ENCODE results near the gene FUT1.
"Not testable (repeated sequence)": the region's sequence is repeated elsewhere in the genome, so short reads cannot be mapped to it uniquely, and the experiment has no call there.

The FUT1 gene

GRCh38 chr19:48752496-48753365 is at the start of gene FUT1:
Gene FUT1, minus strand, starts transcription at chr19:48752641. Its CDS starts 1,360 bp downstream, at chr19:48751281.
- DNase-seq = peak; percentile 12 to 51

- no peak for DNase-seq
These were observed 47.2 kb upstream of the FUT1 start for GRCh38 chr19:48799358-48800300.

GRCh38 chr19:48798937-48799336 is 46.5 kb upstream of the FUT1 start:
- DNase-seq = no peak

- DNase-seq = no peak
These were observed 44.7 kb upstream of the FUT1 start for GRCh38 chr19:48797103-48797502.

- DNase-seq = no peak
These were observed 44.0 kb upstream of the FUT1 start for GRCh38 chr19:48796298-48797083.

GRCh38 chr19:48795685-48796070 is 43.2 kb upstream of the FUT1 start:
- DNase-seq = no peak

- peak; percentile 88 to 92 for DNase-seq
These were observed 42.7 kb upstream of the FUT1 start for GRCh38 chr19:48795055-48795684.

GRCh38 chr19:48794291-48794690 is 41.9 kb upstream of the FUT1 start:
- no peak for DNase-seq

GRCh38 chr19:48793271-48793670 is 40.8 kb upstream of the FUT1 start:
- no peak for DNase-seq

- not testable (repeated sequence) for DNase-seq
These were observed 34.9 kb upstream of the FUT1 start for GRCh38 chr19:48787331-48787730.

- DNase-seq = not testable (repeated sequence)
These were observed 34.0 kb upstream of the FUT1 start for GRCh38 chr19:48786422-48786821.

- no peak for DNase-seq
These were observed 32.1 kb upstream of the FUT1 start for GRCh38 chr19:48784527-48784926.

GRCh38 chr19:48780631-48781391 is 28.4 kb upstream of the FUT1 start:
- DNase-seq = peak; percentile 10 to 33

GRCh38 chr19:48779636-48780035 is 27.2 kb upstream of the FUT1 start:
- no peak for DNase-seq

- no peak for DNase-seq
These were observed 25.3 kb upstream of the FUT1 start for GRCh38 chr19:48777720-48778119.

GRCh38 chr19:48777139-48777538 is 24.7 kb upstream of the FUT1 start:
- DNase-seq = no peak

- no peak for DNase-seq
These were observed 20.1 kb upstream of the FUT1 start for GRCh38 chr19:48772503-48772953.

GRCh38 chr19:48770734-48771472 is 18.5 kb upstream of the FUT1 start:
- DNase-seq = no peak

GRCh38 chr19:48770266-48770665 is 17.8 kb upstream of the FUT1 start:
- no peak for DNase-seq

GRCh38 chr19:48768994-48769713 is 16.7 kb upstream of the FUT1 start:
- no peak for DNase-seq
